Karpas-422 (cell line): ENCODE measurements around the gene MGAT5B. TPM values are rescaled to one million over a fixed set of nuclear protein-coding genes. Genes with fewer than 3 reads are reported as not detected.
"Not testable (repeated sequence)": the region's sequence is repeated elsewhere in the genome, so short reads cannot be mapped to it uniquely, and the experiment has no call there.

ENCODE experiments used
- DNase-seq: peaks from one replicate; pipeline ENCODE4 v3.0.0-alpha.2; 2015
- H2AFZ ChIP-seq: fragments of 200-600 bp; sonication (generic); 2 replicates; pipeline ENCODE4 v1.6.1; 2014; ENCODE audit warnings: antibody characterized with exemption, low read length, mixed read lengths
- H3K27ac ChIP-seq: fragments of 200-600 bp; sonication (generic); 2 replicates; pipeline ENCODE4 v1.5.1; 2014; ENCODE audit warnings: mild to moderate bottlenecking, low read length, moderate library complexity
- H3K27me3 ChIP-seq: fragments of 200-600 bp; sonication (generic); 2 replicates; pipeline ENCODE4 v1.6.1; 2014; ENCODE audit warnings: low read length, mixed read lengths
- H3K36me3 ChIP-seq: fragments of 200-600 bp; sonication (generic); 2 replicates; pipeline ENCODE4 v1.6.1; 2014; ENCODE audit warnings: low read length, mixed read lengths; ENCODE audit not compliant: insufficient read depth
- H3K4me1 ChIP-seq: fragments of 200-600 bp; sonication (generic); 2 replicates; pipeline ENCODE4 v1.6.1; 2014; ENCODE audit warnings: mild to moderate bottlenecking, low read length, mixed read lengths
- H3K4me2 ChIP-seq: fragments of 200-600 bp; sonication (generic); 2 replicates; pipeline ENCODE4 v1.6.1; 2014; ENCODE audit warnings: low read length, low read depth, mild to moderate bottlenecking; ENCODE audit not compliant: poor library complexity, severe bottlenecking
- H3K4me3 ChIP-seq: fragments of 200-600 bp; sonication (generic); 2 replicates; pipeline ENCODE4 v1.5.1; 2014; ENCODE audit warnings: mild to moderate bottlenecking, antibody characterized with exemption, low read length, mixed read lengths
- H3K79me2 ChIP-seq: fragments of 200-600 bp; sonication (generic); 2 replicates; pipeline ENCODE4 v1.6.1; 2014; ENCODE audit warnings: mild to moderate bottlenecking, low read length, mixed read lengths
- H3K9ac ChIP-seq: fragments of 200-600 bp; sonication (generic); 2 replicates; pipeline ENCODE4 v1.6.0; 2014; ENCODE audit warnings: low read length
- H3K9me2 ChIP-seq: fragments of 200-600 bp; sonication (generic), shearing (Covaris generic); replicated peaks from 2 replicates; pipeline ENCODE4 v1.6.0; 2014; ENCODE audit warnings: mild to moderate bottlenecking, low read length, moderate library complexity; ENCODE audit not compliant: insufficient read depth
- H3K9me3 ChIP-seq: fragments of 300-700, 200-600 bp; sonication (generic); 2 replicates; pipeline ENCODE4 v1.6.1; 2014; ENCODE audit warnings: low read length, mixed read lengths
- H4K20me1 ChIP-seq: fragments of 200-600 bp; sonication (generic); 2 replicates; pipeline ENCODE4 v1.6.1; 2014; ENCODE audit warnings: mild to moderate bottlenecking, antibody characterized with exemption, low read length, low read depth; ENCODE audit not compliant: insufficient read depth
- total RNA-seq: library from RNA; depleted of rRNA; stranded (reverse); fragments of >200 nt; shearing (Covaris generic); gene quantifications from 2 replicates; pipeline ENCODE4 v1.2.3, GENCODE V29; 2014; ENCODE audit warnings: low replicate concordance

The MGAT5B gene
- total RNA-seq, 1 experiment from 2014 or later: not detected

GRCh38 chr17:76843703-76844484 lies 24.3 kb upstream of the MGAT5B start:
- H3K4me3 ChIP-seq: peak overlapping the region; percentile 53

DNA sequence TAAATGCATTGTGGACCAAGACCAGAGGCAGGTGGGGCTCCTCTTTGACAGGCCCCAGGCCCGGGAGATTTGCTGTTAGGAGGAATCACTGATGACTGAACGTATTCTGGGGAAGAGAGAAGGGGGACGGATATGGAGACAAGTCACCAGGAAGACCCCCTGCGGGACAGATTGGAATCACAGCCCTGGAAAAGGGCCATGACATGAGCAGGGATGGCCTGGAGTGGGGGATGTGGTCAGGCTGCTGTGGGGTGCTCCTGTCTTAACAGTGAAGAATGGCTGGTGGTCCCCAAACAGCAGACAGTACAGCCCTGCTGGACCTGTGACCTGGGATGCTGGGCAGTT lies 23.7 kb upstream of the MGAT5B start:
- H3K9me2 ChIP-seq: no peaks in the 10 kb centered on the region
- peak overlapping the region; percentile 63 for H3K4me2 ChIP-seq
- no peak for DNase-seq
- no peaks in the 10 kb centered on the region for H3K79me2 ChIP-seq
- no peak overlapping the region; the same call in 1 of the 2 replicates for H2AFZ ChIP-seq
- no peaks in the 10 kb centered on the region for H3K36me3 ChIP-seq
- peak overlapping the region; percentile 70 for H3K9ac ChIP-seq
- H4K20me1 ChIP-seq: no peaks in the 10 kb centered on the region
- H3K27ac ChIP-seq: peak overlapping the region; percentile 98
- H3K27me3 ChIP-seq: no peaks in the 10 kb centered on the region
- no peaks in the 10 kb centered on the region for H3K9me3 ChIP-seq
- H3K4me1 ChIP-seq: peaks cover 98% of the 10 kb centered on the region
- peak overlapping the region; percentile 53 for H3K4me3 ChIP-seq

More at GRCh38 chr17:76843703-76844484, 24.3 kb upstream of the MGAT5B start:
- Histone ChIP-seq H3K27ac (peak overlapping the region; percentile 98), H3K9me2 (no peaks in the 10 kb centered on the region), H4K20me1 (no peaks in the 10 kb centered on the region), H3K4me1 (peaks cover 97% of the 10 kb centered on the region), H3K4me2 (peak overlapping the region; percentile 63), H3K79me2 (no peaks in the 10 kb centered on the region), H2AFZ (no peak overlapping the region; the same call in 1 of the 2 replicates), H3K9me3 (no peaks in the 10 kb centered on the region), H3K27me3 (no peaks in the 10 kb centered on the region), H3K9ac (peak overlapping the region; percentile 70), H3K36me3 (no peaks in the 10 kb centered on the region)
- peak; percentile 96 for DNase-seq

DNA sequence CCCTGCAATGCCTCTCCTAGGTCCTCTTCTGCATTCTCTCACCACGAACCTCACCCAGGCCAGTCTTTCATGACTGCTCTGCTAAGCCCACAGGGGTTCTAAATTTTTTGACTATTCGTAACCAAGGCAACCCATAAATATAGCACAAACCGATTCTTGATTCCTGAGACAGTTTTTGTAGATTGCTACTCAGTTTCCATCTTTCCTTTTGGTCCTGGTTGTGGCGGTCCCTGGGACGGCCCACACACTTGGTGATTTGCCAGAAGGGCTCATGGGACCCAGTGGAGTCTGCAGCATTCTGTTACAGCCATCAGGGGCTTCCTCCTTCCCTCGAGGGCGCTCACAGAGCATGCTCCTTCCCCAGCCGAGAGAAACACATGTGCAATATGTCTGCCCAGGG lies 23.4 kb upstream of the MGAT5B start:
- H3K79me2 ChIP-seq: no peaks in the 10 kb centered on the region
- H3K9ac ChIP-seq: peak overlapping the region; percentile 70
- peak overlapping the region; percentile 63 for H3K4me2 ChIP-seq
- peak; percentile 94 for DNase-seq
- peaks cover 98% of the 10 kb centered on the region for H3K4me1 ChIP-seq
- H3K27ac ChIP-seq: peak overlapping the region; percentile 98
- H3K36me3 ChIP-seq: no peaks in the 10 kb centered on the region
- H3K9me3 ChIP-seq: no peaks in the 10 kb centered on the region
- peak overlapping the region; percentile 31; the same call in 1 of the 2 replicates for H2AFZ ChIP-seq
- no peaks in the 10 kb centered on the region for H4K20me1 ChIP-seq
- no peaks in the 10 kb centered on the region for H3K9me2 ChIP-seq
- H3K27me3 ChIP-seq: no peaks in the 10 kb centered on the region
- peak overlapping the region; percentile 53 for H3K4me3 ChIP-seq

GRCh38 chr17:76845541-76846017 lies 22.6 kb upstream of the MGAT5B start:
- Histone ChIP-seq H3K4me1 (peaks cover 98% of the 10 kb centered on the region), H3K4me2 (peak overlapping the region; percentile 63)
- no peak for DNase-seq

DNA sequence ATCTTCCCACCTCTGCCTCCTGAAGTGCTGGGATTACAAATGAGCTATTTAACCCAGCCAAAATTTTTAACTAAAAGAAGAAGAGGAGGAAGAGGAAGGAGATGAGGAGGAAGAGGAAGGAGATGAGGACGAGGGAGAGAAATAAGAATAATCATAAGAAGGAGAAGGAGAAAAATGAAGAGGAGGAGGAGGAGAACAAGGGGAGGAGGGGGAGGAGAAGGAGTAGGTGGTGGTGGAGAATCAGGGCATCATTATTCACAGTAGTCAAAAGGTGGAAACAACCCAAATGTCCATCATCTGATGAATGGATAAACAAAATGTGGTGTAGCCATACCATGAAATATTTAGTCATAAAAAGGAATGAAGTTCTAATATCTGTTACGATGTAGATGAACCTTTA lies 21.2 kb upstream of the MGAT5B start:
- H3K9me3 ChIP-seq: no peaks in the 10 kb centered on the region
- no peaks in the 10 kb centered on the region for H3K36me3 ChIP-seq
- DNase-seq: no peak
- no peak overlapping the region for H3K9ac ChIP-seq
- no peak overlapping the region for H2AFZ ChIP-seq
- no peaks in the 10 kb centered on the region for H3K27me3 ChIP-seq
- H3K4me1 ChIP-seq: peaks cover 92% of the 10 kb centered on the region
- no peak overlapping the region for H3K4me3 ChIP-seq
- no peak overlapping the region for H3K4me2 ChIP-seq
- no peaks in the 10 kb centered on the region for H3K79me2 ChIP-seq
- H3K9me2 ChIP-seq: no peaks in the 10 kb centered on the region
- no peaks in the 10 kb centered on the region for H4K20me1 ChIP-seq
- H3K27ac ChIP-seq: no peak overlapping the region

More at GRCh38 chr17:76845541-76846017, 22.6 kb upstream of the MGAT5B start:
- H3K4me3 ChIP-seq: no peak overlapping the region
- H2AFZ ChIP-seq: no peak overlapping the region; the same call in 1 of the 2 replicates
- H3K9ac ChIP-seq: no peak overlapping the region
- no peaks in the 10 kb centered on the region for H3K27me3 ChIP-seq
- no peaks in the 10 kb centered on the region for H3K36me3 ChIP-seq
- no peaks in the 10 kb centered on the region for H3K79me2 ChIP-seq
- no peaks in the 10 kb centered on the region for H4K20me1 ChIP-seq
- no peaks in the 10 kb centered on the region for H3K9me3 ChIP-seq
- no peaks in the 10 kb centered on the region for H3K9me2 ChIP-seq
- peak overlapping the region; percentile 98 for H3K27ac ChIP-seq

DNA sequence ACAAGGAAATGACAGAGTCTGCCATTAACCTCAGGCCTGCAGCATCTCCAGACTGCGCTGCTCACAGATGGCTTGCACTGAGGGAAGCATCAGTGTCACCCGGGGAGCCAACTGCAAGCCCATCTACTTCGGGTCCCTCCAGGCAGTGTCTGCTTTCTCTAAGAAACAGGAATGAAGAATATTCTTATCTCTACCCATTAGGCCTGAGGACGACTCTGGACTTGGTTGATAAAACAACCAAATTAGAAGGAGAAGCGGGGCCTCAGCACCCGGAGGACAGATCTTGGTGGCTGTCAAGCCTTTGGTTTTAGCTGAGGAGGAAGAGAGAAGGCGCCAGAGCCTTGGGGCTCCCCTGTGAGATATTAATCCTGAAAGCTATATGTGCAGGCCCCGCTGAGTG lies 19.5 kb upstream of the MGAT5B start:
- H3K4me2 ChIP-seq: peak overlapping the region; percentile 27
- H3K9ac ChIP-seq: peak overlapping the region; percentile 42
- no peak overlapping the region for H3K4me3 ChIP-seq
- H3K9me2 ChIP-seq: no peaks in the 10 kb centered on the region
- no peaks in the 10 kb centered on the region for H3K36me3 ChIP-seq
- no peaks in the 10 kb centered on the region for H3K27me3 ChIP-seq
- H4K20me1 ChIP-seq: no peaks in the 10 kb centered on the region
- no peaks in the 10 kb centered on the region for H3K79me2 ChIP-seq
- peak; percentile 65 for DNase-seq
- H2AFZ ChIP-seq: peak overlapping the region; percentile 58
- H3K4me1 ChIP-seq: peaks cover 77% of the 10 kb centered on the region
- no peaks in the 10 kb centered on the region for H3K9me3 ChIP-seq
- H3K27ac ChIP-seq: peak overlapping the region; percentile 89

DNA sequence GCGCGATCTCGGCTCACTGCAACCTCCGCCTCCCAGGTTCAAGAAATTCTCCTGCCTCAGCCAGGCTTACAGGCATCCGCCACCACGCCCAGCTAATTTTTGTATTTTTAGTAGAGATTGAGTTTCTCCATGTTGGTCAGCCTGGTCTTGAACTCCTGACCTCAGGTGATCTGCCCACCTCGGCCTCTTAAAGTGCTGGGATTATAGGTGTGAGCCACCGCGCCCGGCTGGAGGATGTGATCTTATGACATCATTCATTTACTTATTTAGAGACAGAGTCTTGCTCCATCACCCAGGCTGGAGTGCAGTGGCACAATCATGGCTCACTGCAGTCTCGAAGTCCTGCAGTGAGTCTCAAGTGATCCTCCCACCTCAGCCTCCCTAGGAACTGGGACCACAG lies 19.0 kb upstream of the MGAT5B start:
- not testable (repeated sequence) for H2AFZ ChIP-seq, H3K9me3 ChIP-seq, DNase-seq, H4K20me1 ChIP-seq, H3K36me3 ChIP-seq, H3K27me3 ChIP-seq, H3K9me2 ChIP-seq, H3K79me2 ChIP-seq
- peaks cover 72% of the 10 kb centered on the region for H3K4me1 ChIP-seq
- H3K27ac ChIP-seq: peak overlapping the region; percentile 89
- H3K9ac ChIP-seq: peak overlapping the region; percentile 57
- peak overlapping the region; percentile 56; the same call in 1 of the 2 replicates for H3K4me3 ChIP-seq
- H3K4me2 ChIP-seq: peak overlapping the region; percentile 66

- Histone ChIP-seq H3K9me3 (no peaks in the 10 kb centered on the region), H3K4me2 (no peak overlapping the region), H3K9me2 (no peaks in the 10 kb centered on the region), H3K9ac (no peak overlapping the region), H3K36me3 (no peaks in the 10 kb centered on the region), H2AFZ (no peak overlapping the region), H3K79me2 (no peaks in the 10 kb centered on the region), H3K4me1 (peaks cover 36% of the 10 kb centered on the region), H3K27ac (no peak overlapping the region), H4K20me1 (no peaks in the 10 kb centered on the region), H3K4me3 (no peak overlapping the region), H3K27me3 (no peaks in the 10 kb centered on the region)
- DNase-seq: no peak
These were observed 15.4 kb upstream of the MGAT5B start for GRCh38 chr17:76852843-76853242.
